Chondrocyte (in vitro differentiated cells): ENCODE results near the gene U2AF2. TPM values are rescaled to one million over a fixed set of nuclear protein-coding genes. Genes with fewer than 3 reads are reported as not detected.

Experiments used
- DNase-seq: peaks from one replicate; pipeline ENCODE4 v3.0.0; 2021; ENCODE audit warnings: mixed read lengths, low spot score
- H3K27ac Mint-ChIP-seq: one replicate; pipeline ENCODE4 v1.8.0; 2021; ENCODE audit warnings: mild to moderate bottlenecking, moderate library complexity, mixed read lengths; ENCODE audit not compliant: unreplicated experiment
- H3K27me3 Mint-ChIP-seq: 2 replicates; pipeline ENCODE4 v1.8.0; 2021; ENCODE audit warnings: low read depth, mixed read lengths
- H3K36me3 Mint-ChIP-seq: 2 replicates; pipeline ENCODE4 v1.8.0; 2021; ENCODE audit warnings: low read depth, mixed read lengths
- H3K4me1 Mint-ChIP-seq: 2 replicates; pipeline ENCODE4 v1.8.0; 2021; ENCODE audit warnings: low read depth, mild to moderate bottlenecking, mixed read lengths
- H3K4me3 Mint-ChIP-seq: one replicate; pipeline ENCODE4 v1.8.0; 2021; ENCODE audit warnings: mild to moderate bottlenecking, moderate library complexity, mixed read lengths; ENCODE audit not compliant: unreplicated experiment
- H3K9me3 Mint-ChIP-seq: 2 replicates; pipeline ENCODE4 v1.8.0; 2021; ENCODE audit warnings: low read depth, mixed read lengths
- total RNA-seq: library from RNA; stranded (reverse); gene quantifications from 3 replicates; pipeline ENCODE4 v1.2.1, GENCODE V29; 2021
- TF ChIP-seq, protein P1 (sequence below): fragments of 200-600 bp; sonication (generic); IDR thresholded peaks from 2 replicates; pipeline ENCODE4 v1.5.0; 2021; ENCODE audit warnings: antibody characterized with exemption, mild to moderate bottlenecking, moderate library complexity

U2AF2 gene
- total RNA-seq, 1 donor from 2014 or later = 129 TPM

GRCh38 chr19:55723491-55723890 lies 68.7 kb downstream of the U2AF2 start:
- peaks cover 7% of the 10 kb centered on the region for H3K27me3 Mint-ChIP-seq
- TF ChIP-seq, protein P1, sequence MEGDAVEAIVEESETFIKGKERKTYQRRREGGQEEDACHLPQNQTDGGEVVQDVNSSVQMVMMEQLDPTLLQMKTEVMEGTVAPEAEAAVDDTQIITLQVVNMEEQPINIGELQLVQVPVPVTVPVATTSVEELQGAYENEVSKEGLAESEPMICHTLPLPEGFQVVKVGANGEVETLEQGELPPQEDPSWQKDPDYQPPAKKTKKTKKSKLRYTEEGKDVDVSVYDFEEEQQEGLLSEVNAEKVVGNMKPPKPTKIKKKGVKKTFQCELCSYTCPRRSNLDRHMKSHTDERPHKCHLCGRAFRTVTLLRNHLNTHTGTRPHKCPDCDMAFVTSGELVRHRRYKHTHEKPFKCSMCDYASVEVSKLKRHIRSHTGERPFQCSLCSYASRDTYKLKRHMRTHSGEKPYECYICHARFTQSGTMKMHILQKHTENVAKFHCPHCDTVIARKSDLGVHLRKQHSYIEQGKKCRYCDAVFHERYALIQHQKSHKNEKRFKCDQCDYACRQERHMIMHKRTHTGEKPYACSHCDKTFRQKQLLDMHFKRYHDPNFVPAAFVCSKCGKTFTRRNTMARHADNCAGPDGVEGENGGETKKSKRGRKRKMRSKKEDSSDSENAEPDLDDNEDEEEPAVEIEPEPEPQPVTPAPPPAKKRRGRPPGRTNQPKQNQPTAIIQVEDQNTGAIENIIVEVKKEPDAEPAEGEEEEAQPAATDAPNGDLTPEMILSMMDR = no peak
- no peak overlapping the region for H3K4me3 Mint-ChIP-seq
- no peak overlapping the region for H3K27ac Mint-ChIP-seq
- peaks cover 26% of the 10 kb centered on the region for H3K9me3 Mint-ChIP-seq
- no peak for DNase-seq
- H3K4me1 Mint-ChIP-seq = peaks cover 7% of the 10 kb centered on the region
- no peaks in the 10 kb centered on the region for H3K36me3 Mint-ChIP-seq

Other genes starting within 250 kb of the U2AF2 start
- gene UBE2S, start 247.2 kb upstream of the U2AF2 start, total RNA-seq = 60.0 to 79.7 TPM (median 78.6 TPM) in 3 replicates
- not detected in 3 replicates for gene SHISA7, start 211.7 kb upstream of the U2AF2 start, total RNA-seq
- gene ISOC2, start 193.4 kb upstream of the U2AF2 start, total RNA-seq = 39.8 to 47.2 TPM (median 39.8 TPM) in 3 replicates
- not detected in 3 replicates for gene C19orf85, start 190.3 kb upstream of the U2AF2 start, total RNA-seq
- gene ZNF628, start 178.4 kb upstream of the U2AF2 start, total RNA-seq = 9.1 to 9.7 TPM (median 9.4 TPM) in 3 replicates
- 32.1 to 50.0 TPM (median 33.1 TPM) in 3 replicates for gene NAT14, start 169.8 kb upstream of the U2AF2 start, total RNA-seq
- 33.6 to 50.0 TPM (median 34.5 TPM) in 3 replicates for gene SSC5D, start 166.6 kb upstream of the U2AF2 start, total RNA-seq
- gene SBK2, start 117.9 kb upstream of the U2AF2 start, total RNA-seq = not detected in 3 replicates
- not detected in 3 replicates for gene SBK3, start 109.5 kb upstream of the U2AF2 start, total RNA-seq
- 15.7 to 23.6 TPM (median 23.1 TPM) in 3 replicates for gene ZNF579, start 74.2 kb upstream of the U2AF2 start, total RNA-seq
- gene FIZ1, start 55.5 kb upstream of the U2AF2 start, total RNA-seq = 11.3 to 14.7 TPM (median 14.4 TPM) in 3 replicates
- gene ZNF524, start 54.7 kb upstream of the U2AF2 start, total RNA-seq = 10.1 to 11.0 TPM (median 10.8 TPM) in 3 replicates
- 16.1 to 18.1 TPM (median 16.4 TPM) in 3 replicates for gene ZNF865, start 49.4 kb upstream of the U2AF2 start, total RNA-seq
- gene ZNF784, start 30.5 kb upstream of the U2AF2 start, total RNA-seq = 6.1 to 7.9 TPM (median 6.4 TPM) in 3 replicates
- 42.3 to 59.8 TPM (median 45.0 TPM) in 3 replicates for gene ZNF580, start 14.0 kb upstream of the U2AF2 start, total RNA-seq
- 20.8 to 24.7 TPM (median 24.2 TPM) in 3 replicates for gene ZNF581, start 11.4 kb upstream of the U2AF2 start, total RNA-seq
- gene CCDC106, start 6.8 kb upstream of the U2AF2 start, total RNA-seq = 20.9 to 26.5 TPM (median 23.5 TPM) in 3 replicates
- 105 to 127 TPM (median 124 TPM) in 3 replicates for gene EPN1, start 20.2 kb downstream of the U2AF2 start, total RNA-seq
- not detected in 3 replicates for gene NLRP9, start 83.4 kb downstream of the U2AF2 start, total RNA-seq
- not detected in 3 replicates for gene RFPL4A, start 104.1 kb downstream of the U2AF2 start, total RNA-seq
- gene RFPL4AL1, start 114.1 kb downstream of the U2AF2 start, total RNA-seq = not detected in 3 replicates
- not detected in 3 replicates for gene NLRP11, start 177.0 kb downstream of the U2AF2 start, total RNA-seq
- not detected in 3 replicates for gene NLRP4, start 181.5 kb downstream of the U2AF2 start, total RNA-seq